Activated T-helper 9 cell treated with anti-CD3 and anti-CD28 coated beads, Interleukin-2, amount 50 U/mL, for 16 hours (primary cell): Measurements from ENCODE around the gene STRN3.
"Not testable (repeated sequence)": the region's sequence is repeated elsewhere in the genome, so short reads cannot be mapped to it uniquely, and the experiment has no call there.

Experiments
- DNase-seq: peaks from one replicate; pipeline ENCODE4 v3.0.0-alpha.2; 2020; ENCODE audit warnings: low read depth

STRN3 gene

DNA sequence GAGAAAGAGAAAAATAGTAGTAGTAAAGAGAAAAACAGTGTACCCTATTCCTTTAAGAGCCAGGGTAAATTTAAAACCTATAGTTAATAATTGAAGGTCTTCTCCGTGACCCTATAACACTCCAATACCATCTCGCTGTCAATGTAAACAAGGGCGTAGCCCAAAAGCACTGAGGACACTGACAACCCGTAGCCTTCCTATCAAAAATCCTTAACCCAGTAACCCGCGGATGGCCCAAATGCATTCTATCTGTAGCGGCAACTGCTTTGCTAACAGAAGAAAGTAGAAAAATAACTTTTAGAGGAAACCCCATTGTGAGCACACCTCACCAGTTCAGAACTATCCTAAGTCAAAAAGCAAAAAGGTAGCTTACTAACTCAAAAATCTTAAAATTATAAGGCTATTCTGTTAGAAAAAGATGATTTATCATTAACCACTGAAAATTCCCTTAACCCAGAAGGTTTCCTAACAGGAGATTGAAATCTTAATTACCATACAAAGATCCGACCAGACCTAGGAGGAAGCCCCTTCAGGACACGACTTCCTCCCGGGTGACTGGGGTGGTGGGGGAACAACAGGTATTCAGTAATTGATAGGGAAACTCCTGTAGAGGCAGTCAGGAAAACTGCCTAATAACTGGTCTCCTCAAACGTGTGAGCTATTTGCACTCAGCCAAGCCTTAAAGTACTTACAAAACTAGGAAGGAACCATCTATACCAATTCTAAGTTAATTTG, 58.6 kb downstream of the STRN3 start:
- not testable (repeated sequence) for DNase-seq

DNA sequence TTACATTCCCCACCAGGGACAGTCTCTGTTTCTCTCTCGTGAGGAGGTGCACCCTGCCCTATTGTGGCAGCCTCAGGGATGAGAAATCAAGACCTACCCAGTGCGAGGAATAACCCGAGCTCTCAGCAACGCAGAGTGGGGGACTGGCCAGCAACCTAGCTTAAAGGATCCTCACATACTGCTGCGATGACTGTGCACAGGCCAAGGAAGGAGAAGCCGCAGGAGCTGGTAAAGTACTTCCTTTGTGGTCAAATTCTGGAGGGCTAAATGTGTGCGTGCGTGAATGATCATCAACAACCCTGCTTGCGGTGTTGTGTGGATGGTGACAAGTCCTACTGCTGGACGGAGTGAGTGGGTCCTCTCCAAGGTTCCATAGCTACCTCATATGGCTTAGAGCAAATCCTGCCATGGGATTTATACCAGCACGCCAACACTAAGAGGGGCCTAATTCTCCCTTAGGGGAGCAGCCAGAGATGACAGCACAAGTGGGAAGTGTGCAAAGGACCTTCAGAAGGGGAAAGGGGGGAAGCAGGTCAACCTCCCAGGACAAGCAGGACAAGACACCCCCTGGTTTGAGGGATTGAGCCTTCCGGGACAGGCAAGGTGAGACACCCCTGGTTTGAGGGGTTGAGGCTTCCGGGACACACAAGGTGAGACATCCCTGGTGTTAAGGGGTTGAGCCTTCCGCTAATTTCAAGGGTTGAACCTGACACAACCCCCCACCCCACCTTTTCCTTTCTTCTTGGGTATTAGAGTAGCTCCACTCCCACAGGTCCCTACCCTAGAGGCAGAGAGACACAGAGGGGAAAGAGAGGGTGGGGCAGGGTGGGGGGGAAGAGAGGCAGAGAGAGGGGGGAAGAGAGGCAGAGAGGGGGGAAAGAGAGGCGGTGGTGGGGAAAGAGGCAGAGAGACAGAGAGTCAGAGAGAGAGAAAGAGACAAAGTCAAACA, 59.5 kb downstream of the STRN3 start:
- DNase-seq, result no peak

DNA sequence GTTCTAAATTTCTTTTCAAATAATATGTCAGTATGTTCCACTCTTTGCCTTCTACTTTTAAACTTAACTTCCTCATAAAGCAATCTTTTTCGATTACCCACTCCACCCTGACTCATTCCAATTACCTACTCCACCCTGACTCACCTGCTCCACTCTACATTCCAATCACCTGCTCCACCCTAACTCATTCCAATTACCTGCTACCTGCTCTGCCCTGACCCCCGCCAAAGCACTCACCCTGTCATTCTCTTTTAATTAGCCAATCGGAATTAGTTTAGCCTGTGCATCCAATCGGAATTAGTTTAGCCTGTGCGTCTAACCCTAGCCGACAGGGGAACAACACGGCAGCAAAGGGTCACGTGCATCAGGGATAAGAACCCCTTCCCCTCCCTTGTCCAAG, 60.3 kb downstream of the STRN3 start:
- DNase-seq, result not testable (repeated sequence)

DNA sequence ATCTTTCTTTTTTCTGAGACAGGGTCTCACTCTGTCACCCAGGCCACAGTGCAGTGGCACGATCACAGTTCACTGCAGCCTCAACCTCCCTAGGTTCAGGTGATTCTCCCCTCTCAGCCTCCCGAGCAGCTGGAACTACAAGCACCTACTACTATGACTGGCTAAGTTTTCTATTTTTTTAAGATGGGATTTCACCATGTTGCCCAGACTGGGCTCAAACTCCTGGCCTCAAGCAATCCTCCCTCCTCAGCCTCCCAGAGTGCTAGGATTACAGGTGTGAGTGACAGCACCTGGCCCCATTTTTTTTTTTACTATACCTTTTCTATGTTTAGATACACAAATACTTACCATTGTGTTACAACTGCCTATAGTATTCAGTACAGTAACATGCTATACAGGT, 63.6 kb downstream of the STRN3 start:
- DNase-seq, result not testable (repeated sequence)

DNA sequence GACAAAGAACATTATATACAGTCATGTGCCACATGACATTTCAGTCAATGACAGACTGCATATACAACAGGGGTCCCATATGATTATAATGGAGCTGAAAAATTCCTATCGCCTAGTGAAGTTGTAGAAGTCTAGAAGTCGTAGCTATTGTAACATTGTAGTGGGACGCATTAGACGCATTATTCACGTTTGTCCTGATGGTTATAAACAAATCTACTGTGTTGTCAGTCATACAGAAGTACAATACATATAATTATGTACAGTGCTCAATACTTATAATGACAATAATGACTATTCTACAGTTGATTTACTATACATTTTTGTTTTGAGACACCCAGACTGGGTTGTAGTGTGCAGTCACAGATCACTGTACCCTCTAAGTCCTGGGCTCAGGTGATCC, 64.8 kb downstream of the STRN3 start:
- DNase-seq, result no peak

DNA sequence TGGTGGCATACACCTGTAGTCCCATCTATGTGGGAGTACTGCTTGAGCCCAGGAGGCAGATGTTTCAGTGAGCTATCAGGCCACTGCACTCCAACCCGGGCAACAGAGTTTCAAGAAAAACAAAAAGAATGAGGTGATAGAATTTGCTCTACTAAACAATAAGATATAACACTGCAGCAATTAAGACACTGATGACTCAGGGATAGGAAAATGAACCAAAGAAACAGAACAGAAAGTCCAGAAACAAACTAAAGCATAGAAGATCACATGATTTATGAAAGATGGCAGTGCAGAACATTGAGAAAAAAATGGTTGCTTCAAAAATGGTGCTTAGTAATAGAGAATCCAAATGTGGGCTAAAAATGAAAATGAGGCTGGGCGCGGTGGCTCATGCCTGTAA, 66.0 kb downstream of the STRN3 start:
- DNase-seq, result no peak

DNA sequence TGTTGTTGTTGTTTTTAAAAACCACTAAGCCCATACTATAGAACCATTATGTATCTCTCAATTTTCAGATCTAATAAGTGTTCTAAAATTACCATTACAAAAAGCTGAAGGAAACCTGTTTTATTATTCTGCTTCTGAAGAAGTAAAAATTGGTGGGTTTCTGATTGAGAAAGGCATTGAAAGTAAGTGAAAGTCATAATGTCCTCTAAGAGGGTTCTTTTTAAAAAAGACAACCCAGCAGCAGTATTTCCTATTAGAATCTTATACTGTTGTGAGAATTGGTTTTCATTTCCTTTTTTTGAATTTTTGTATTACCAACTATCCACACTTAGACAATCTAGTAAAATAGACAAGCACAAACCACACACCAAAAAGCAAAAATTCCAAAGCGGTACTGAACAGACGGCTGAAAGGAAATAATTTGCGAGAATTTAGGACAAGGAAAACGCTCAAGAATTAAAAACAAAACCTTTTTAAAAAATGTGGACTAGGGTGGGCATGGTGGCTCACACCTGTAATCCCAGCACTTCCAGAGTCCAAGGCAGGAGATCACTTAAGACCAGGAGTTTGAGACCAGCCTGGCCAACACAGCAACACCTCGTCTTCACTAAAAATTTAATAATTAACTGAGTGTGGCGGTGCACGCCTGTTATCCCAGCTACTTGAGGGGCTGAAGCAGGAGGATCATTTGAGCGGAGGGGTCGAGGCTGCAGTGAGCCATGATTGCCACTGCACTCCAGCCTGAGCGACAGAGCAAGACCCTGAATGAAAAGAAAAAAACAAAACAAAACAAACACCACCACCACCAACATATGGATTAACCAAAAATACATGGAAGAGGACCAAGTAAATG, 67.4 kb downstream of the STRN3 start:
- no peak for DNase-seq

DNA sequence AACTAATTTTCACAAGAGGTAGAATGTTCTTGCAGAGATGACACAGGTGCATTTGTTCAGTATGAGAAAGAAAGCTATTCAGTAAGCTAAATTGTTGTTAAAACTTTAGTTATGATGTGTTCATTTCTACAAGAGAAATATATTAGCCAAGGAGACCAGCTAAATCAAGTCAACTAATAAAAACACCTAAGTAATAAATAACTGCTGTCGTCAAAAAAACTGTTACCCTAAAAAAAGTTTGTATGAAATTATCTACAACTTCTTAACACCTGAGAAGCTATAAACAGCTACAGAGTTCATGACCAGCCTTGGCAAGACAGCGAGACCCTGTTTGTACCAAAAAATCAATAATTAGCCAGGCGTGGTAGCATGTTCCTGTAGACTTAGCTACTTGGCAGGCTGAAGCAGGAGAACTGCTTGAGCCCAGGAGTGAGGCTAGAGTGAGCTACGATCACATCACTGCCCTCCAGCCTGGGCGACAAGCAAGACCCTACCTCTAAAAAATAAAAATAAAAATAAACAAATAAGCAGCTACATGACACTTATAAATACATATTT, 68.3 kb downstream of the STRN3 start:
- DNase-seq, result no peak

DNA sequence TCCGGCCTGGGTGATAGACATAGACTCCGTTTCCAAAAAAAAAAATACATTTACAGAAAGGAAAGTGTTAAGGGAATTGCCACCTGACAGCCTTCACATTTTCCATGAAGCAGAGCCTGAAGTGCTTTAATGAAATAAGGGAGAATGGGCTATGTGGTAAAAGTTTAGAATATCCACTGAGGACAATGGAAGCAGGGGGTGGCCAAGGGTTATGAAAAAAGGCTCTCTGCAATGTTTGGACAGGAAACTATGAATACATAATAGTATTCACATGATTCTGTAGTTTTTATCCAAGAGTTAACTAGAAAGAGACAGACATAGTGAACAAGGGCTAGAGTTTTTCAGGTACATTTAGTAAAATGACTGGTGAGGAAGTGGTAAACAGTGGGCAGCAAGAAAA, 76.5 kb downstream of the STRN3 start:
- no peak for DNase-seq

DNA sequence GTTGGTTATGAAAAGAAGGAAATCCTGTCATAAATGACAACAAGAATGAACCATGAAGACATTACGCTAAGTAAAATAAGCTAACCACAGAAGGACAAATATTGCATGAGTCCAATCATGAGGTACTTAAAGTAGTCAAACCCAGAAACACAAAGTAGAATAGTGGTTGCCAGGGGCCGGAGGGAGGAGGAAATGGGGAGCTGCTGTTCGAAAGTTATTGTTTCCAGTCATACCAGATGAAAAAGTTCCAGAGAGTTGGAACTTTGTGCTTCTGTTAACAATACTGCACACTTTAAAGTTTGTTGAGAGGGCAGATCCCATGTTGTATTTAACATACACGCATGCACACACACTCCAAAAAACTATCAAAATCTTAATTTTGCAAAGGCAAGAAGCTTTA, 82.5 kb downstream of the STRN3 start:
- DNase-seq, result no peak

DNA sequence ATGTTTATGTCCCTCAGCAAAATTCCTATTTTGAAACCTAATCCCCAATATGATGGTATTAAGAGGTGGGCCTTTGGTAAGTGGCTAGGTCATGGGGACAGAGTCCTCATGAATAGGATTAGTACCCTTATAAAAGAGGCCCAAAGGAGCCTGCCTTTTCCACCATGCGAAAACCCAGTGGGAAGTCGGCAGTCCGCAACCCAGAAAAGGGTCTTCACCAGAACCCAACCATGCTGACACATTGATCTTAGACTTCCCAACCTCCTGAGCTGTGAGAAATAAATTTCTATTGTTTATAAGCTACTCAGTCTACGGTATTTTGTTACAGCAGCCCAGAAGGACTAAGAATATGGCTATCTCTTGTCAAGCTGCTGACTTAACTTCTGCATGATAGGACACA, 85.3 kb downstream of the STRN3 start:
- DNase-seq, result no peak

DNA sequence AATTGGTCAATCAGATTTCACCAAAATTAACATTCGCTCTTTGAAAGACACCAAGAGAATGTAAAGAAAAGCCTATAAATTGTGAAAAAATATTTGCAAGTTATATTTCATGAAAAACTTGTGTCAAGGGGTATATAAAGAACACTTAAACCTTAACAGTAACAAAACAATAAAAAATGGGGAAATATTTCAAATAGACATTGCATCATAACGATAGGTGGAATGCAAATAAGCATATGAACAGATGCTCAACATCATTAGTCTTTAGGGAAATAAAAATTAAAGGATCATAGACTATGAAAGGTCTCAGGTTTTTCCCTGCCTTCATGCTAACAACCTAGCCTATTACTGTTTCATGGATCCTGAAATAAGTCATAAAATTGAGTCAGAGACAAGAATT, 87.6 kb downstream of the STRN3 start:
- DNase-seq, result no peak

DNA sequence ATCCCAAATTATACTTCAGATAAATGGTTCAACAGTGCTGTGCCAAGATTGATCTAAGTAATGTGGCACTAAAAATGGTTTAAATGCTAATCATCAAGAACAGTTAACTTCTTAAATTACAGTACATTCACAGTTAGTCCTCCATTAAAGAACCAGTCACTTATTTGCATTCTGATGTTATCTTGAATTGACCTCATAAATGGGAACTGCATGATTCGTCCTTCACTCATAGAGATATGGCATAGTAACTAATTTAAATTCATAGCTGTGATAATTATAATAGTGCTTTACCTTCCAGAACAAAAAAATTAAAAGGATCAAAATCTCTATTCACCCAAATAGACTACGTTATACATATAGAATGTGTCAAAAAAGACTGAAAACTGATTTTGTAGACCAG, 90.7 kb downstream of the STRN3 start:
- no peak for DNase-seq

DNA sequence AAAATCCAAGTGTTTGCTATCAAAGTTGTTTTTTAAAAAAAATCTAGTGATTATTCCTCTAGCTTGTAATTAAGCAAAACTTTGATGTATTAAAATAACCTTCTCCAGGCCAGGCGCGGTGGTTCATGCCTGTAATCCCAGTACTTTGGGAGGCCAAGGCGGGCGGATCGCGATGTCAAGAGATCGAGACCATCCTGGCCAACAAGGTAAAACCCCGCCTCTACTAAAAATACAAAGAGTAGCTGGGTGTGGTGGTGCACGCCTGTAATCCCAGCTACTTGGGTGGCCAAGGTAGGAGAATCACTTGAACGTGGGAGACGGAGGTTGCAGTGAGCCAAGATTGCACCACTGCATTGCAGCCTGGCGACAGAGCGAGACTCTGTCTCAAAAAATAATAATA, 92.2 kb downstream of the STRN3 start:
- DNase-seq, result not testable (repeated sequence)

DNA sequence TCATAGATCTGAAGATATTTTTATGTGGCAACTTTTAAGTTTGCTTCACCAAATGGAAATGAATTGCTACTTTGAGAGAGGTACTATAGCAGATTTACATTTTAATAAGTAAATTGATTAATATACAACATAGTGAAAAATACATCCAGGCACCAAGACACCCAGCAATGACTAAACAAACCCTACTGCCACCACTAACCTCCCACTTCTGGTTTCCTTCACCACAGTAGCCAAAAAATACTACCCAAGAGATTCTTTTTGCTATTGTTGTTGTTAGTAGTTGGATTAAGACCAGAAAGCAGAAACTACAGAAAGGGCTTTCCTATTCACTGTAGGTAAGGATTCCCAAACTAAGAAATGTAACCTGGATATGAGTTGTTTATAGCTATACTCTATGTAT, 97.7 kb downstream of the STRN3 start:
- DNase-seq, result no peak

DNA sequence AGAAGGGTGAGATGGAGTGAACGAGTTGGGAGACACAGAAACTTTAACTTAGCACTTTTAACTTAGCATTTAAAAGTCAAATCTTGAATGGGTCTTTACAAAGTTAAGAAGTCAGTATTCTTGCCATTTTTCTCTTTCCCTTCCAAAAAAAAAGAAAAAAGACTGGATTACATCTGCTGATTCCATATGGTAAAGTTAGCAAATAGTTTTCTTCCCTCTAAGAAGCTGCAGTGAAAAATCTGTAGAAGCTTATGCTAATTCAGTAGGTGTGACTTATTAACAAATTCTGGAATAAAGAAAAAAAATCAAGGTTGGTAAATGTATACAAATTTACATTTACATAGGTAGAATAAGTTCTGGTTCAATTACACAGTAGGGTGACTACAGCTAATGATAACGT, 100.9 kb downstream of the STRN3 start:
- no peak for DNase-seq

DNA sequence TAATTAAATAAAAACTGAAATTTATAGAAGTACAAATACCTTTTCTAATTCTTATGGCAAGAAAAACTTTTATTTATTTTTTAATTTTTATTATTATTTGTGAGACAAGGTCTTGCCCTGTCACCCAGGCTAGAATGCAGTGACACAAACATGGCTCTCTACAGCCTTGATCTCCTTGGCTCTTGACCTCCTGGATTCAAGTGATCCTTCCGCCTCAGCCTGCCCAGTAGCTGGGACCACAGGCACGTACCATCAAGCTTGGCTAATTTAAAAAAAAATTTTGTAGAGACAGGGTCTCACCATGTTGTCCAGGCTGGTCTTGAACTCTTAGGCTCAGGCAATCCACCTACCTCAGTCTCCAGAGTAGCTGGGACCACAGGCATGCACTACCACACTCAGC, 104.4 kb downstream of the STRN3 start:
- DNase-seq, result no peak

DNA sequence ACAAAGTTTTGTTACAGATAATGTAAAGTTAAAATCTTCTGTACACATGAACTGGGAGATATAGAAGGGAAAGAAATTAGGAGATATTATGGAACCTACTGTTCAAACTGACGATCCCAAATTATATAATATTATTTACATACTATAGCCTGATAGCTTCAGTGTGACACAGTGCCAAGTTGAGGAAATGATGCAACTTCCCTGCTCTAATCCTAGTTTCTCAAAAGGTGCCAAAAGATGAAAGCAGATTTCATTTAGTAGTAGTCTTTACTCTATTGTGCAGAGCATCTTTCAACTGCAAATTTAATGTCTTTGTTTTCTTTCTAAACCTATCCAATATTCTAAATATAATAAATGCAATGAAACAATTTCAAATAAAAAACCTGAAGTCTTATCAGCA, 104.9 kb downstream of the STRN3 start:
- DNase-seq, result no peak

DNA sequence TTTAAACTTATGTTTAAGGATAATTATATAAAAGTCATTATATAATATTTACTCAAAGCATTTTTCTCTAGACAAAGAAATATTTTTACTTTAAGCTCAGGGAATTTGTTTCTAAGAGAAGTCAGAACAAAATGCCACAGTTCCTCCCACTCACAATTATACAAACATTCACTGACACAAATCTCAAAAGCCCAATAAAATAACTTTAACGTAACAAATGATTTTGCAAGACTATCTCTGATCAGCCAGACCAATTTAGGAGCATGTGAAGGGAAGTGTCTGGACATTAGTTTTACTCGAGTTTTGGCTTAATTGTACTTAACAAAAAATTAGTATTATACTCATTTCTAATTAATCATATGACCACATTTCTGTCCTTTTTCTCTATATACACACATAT, 110.6 kb downstream of the STRN3 start:
- no peak for DNase-seq

DNA sequence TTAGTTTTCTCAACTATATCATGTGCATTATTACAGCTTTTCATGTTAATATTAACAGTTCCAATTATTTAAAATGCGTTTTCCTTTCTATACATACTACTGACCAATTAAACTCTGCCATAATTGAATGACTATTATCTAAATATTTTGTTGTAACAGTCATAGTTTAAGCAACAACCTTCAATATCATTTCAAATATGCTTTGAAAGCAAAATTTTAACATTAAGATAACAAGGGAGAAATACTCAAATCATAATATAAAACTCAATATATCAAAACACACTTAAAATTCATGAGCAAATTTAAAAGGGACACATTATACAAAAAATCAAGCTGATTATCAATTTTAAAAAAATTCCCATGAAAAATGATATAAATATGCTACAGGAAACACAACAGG, 111.4 kb downstream of the STRN3 start:
- no peak for DNase-seq

DNA sequence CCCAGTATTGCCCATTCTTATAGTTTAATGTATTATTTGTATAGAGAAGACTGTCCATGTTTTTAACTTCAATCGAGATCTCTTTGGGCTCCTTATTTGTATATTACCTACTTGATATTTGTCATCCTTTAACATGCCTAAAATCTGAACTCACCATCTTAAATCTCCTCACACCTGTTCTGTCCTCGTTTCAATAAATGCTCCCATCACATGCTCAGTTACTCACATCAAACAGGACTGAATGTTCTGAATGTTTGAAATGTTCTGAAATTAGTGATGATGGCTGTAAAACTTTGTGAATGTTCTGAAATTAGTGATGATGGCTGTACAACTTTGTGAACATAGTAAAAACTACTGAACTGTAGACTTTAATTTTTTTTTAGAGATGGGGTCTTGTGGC, 117.4 kb downstream of the STRN3 start:
- no peak for DNase-seq

DNA sequence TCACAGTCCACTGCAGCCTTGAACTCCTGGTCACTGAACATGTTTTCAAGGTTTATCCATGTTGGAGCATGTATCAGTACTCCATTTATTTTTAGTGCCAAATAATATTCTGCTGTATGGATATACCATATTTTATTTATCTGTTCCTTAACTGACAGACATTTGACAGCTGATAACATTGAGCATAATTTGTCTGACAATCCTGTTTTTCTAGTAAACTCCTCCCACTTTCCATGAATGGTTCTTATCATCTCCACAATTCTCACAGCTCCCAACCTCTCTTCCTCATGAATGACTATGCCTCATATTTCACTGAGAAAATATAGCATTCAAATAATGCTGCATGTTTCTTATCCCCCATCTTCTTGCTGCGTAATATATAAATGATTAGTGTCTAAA, 118.5 kb downstream of the STRN3 start:
- no peak for DNase-seq
